GM20431 (cell line): ENCODE measurements around the gene CCT8.
"Not testable (repeated sequence)": the region's sequence is repeated elsewhere in the genome, so short reads cannot be mapped to it uniquely, and the experiment has no call there.

Experiments
- in situ Hi-C: fragments of 300-500 bp; cut with MseI, MboI; formaldehyde crosslinking; loops from one replicate; pipeline ENCODE4 v1.15.0; 2020; ENCODE audit warnings: low sequenced_read_pairs; ENCODE audit not compliant: unreplicated experiment

The CCT8 gene

DNA sequence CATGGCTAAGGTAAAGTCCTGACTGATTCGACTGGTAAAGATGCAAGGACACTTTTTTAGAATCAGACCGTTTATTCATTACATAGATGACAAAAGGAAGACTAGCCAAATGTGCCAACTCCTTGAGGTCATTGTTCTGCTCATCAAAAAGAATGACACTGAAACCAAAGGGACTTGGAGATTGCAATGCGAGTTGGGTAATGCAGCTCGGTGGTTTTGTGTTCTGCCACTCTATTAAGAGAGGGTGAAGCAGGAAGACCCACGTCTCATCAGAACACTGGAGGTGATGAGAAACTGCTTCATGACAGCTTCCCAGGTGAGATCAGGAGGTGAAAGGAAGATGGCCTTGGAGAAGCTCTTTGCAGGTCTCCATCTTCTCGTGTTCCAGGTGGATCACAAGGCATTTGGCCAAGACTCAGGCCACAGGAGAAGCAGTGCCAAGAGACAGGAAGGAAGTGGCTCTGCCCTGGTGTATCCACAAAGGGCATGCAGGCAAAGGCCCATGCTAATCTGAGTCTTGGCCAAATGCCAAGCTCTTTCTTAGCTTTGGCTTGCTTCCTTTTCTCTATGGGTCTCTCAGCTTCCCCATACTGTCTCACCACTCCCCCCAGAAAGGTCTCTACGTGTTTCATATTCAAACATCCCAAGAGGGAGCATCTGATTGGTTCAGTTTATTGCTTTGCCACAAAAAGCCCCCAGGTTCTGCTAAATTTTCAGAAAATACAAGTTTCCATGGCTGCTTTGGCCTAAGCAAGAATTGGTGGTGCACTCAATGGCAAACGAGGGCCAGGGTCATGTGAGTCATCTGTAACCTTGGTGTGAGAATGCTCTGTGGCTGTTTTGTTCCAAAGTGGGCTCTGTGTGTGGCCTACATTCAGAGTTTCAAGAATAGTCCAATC, 5.7 kb upstream of the CCT8 start:
- in situ Hi-C loops: no loop called here

GRCh38 chr21:29077651-29078090, 4.2 kb upstream of the CCT8 start:
- in situ Hi-C loops: no loop called here

- in situ Hi-C loops: not testable (repeated sequence)
These were observed 3.5 kb upstream of the CCT8 start for GRCh38 chr21:29076731-29077640.

DNA sequence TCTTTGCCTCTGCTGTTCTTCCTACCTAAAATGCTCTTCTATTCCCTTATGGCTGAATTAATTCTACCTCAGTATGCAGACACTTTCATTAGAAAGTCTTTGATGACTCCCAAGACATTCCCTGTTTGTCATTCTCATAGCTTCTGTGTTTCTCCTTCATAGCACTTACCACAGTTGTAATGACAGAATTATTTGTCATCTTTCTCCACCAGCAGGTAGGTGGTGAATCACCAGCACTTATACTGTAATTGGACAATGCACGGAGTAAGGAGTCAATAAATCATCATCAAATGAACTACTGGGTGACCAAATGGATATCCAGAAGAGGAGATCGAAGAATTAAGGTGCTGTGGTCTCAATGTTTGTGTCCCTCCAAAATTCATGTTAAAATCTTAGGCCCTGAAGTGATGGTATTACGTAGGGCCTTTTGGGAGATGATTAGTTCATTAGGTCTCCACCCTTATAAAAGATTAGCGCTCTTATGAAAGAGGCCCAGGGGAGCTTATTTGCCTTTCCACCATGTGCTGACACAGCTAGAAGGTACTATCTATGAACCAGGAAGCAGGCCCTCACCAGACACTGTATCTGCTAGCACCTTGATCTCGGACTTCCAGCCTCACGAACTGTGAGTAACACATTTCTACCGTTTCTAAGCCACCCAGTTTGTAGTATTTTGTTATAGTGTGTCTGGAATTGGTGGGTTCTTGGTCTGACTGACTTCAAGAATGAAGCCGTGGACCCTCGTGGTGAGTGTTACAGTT, 2.4 kb upstream of the CCT8 start:
- in situ Hi-C loops: no loop called here

- in situ Hi-C loops: no loop called here
These were observed 1.3 kb upstream of the CCT8 start for GRCh38 chr21:29074783-29075182.

- in situ Hi-C loops: no loop called here
These were observed 544 bp upstream of the CCT8 start for GRCh38 chr21:29074007-29074376.

DNA sequence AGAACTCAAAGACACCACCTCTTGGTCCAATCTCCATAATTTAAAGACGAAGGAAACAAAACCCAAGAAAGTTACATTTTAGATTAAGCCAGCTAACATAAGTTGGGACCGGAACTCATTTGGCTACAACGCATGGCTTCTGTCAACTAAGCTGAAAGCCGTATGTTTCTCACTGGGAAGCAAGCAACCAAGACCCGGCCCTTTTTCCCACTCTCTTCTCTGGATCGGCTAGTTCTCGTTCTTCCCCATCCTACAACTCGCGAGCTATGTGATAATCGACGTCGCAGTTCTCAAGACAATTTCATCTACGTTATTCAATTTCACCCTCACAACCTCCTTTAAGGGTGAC, 601 bp downstream of the CCT8 start:
- in situ Hi-C loops: no loop called here

DNA sequence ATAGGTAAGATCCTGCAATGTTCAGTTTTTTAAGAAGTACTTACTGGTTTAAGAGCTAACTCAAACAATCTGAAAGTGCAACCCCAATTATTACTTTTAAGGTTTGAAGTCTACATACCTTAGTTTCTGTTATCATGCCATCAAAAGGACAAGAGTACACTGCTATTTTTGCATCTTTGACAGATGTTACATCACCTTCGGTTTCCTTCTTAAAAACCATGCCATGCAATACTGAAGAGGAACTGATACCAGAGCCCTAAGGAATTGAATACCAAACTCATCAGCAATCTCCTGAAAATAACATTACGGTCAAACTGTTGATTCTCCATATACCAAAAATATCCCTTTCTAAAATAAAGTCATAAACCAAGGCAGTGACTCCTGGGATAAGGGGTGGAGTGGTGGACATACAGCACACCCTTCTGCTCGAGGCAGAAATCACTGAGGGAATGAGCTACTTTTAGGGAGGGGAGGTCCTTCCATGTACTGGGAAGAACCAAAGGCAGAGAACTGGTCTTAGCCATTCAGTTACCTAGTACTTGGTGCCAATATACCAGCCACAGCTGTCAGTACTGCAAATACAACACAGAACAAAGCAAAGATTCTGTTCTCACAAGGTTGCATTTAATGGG, 8.5 kb downstream of the CCT8 start:
- in situ Hi-C loops: no loop called here

- in situ Hi-C loops: no loop called here
These were observed 16.9 kb downstream of the CCT8 start for GRCh38 chr21:29056538-29057050.

DNA sequence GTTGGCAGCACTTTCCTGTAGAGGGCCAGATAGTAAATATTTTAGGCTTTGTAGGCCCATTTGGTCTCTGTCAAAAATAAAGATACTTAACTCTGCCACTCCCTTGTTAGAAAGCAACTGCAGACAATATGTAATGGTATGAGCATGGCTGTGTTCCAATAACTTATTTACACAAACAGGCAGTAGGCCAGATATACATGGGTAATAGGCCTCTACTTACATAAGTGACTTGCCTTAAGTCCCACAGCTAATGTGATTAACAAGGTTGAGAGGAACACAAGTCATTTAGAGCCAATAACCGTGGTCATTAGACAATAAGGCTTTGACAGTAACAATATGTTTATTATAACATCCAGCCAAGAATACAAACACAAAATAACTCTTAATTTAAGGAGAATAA, 17.4 kb downstream of the CCT8 start:
- in situ Hi-C loops: no loop called here

- in situ Hi-C loops: no loop called here
These were observed 18.4 kb downstream of the CCT8 start for GRCh38 chr21:29055080-29055479.

GRCh38 chr21:29053656-29054055, 19.8 kb downstream of the CCT8 start:
- in situ Hi-C loops: no loop called here

DNA sequence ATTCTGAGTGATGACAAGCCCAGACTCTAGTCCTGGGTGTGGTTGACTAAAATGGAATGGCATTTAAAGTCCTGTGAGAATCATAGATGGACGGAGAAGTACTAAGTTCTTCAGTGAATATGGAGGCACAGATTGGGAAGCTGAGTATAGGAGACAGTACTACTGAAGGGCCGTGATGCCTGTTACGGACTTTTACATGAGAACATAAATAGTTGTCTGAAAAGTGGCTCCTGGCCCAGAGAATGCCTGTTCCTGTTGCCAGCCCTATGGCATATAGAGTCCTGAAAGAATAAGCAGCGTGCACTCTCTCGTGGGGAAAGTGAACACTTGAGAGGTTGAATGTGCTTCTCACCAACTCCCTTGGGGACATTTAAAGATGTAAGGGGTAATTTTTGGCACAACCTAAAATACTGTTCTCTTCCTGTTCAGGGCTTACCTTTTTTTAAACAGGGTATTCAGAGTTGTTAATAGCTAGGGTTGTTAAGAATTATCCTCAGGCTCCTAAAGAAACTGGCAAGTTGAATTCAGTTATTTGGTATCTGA, 20.4 kb downstream of the CCT8 start:
- in situ Hi-C loops: no loop called here

GRCh38 chr21:29052224-29052623, 21.2 kb downstream of the CCT8 start:
- in situ Hi-C loops: no loop called here

- in situ Hi-C loops: no loop called here
These were observed 38.8 kb downstream of the CCT8 start for GRCh38 chr21:29034678-29035077.

DNA sequence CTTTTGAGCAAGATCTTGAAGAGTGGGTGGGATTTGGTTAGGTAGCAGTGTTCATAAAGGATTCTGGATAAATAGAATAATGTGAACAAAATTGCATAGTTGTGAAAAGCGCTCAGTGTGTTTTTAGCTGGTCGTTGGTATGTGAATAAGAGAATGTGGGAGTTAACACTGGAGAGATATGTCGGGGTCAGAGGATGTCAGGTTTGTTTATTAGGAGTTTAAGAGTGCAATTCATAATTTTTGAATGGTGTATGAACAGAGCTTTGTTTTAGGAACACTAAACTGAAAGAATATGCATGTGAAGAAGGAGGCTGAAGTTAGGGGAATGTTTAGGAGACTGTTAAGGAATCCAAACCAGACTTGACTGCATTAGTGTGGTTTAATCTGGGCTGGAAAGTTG, 39.6 kb downstream of the CCT8 start:
- in situ Hi-C loops: no loop called here

DNA sequence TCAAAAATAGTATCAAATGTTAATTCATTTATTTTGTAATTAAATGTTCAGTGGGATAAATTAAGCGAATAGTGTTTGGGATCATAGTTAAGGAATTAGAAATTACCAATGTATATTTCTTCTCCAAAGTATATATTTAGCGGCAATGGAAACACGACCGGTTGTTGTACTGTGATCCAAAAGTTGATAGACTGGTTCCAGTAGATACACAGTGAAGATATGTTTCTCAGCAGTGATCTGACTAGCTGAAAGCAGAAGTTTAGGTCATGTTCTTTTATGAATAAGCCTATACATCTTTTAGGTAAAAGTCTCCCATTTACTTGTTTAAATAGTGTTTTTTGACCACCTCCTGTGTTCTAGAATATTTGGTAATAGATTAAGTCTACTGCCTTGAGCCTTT, 40.1 kb downstream of the CCT8 start:
- in situ Hi-C loops: no loop called here

DNA sequence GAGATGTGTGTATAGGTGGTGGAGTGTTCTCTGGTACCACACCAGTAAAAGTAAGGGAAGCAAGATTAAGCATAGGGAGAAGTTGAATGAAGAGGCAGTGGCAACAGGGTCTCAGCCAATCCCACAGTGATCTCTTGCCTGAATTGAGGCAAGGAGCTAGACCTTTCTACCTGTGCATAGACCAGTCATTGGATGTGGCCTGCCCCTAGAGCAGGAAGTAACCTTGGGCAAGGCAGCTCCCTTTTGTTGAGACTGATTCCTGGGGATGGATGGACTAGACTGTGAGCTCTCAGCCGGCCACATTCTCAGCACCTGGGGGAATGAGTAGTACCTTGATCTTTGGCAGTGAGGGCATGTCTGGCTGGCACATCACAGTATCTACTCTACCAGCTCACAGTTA, 42.5 kb downstream of the CCT8 start:
- in situ Hi-C loops: no loop called here

DNA sequence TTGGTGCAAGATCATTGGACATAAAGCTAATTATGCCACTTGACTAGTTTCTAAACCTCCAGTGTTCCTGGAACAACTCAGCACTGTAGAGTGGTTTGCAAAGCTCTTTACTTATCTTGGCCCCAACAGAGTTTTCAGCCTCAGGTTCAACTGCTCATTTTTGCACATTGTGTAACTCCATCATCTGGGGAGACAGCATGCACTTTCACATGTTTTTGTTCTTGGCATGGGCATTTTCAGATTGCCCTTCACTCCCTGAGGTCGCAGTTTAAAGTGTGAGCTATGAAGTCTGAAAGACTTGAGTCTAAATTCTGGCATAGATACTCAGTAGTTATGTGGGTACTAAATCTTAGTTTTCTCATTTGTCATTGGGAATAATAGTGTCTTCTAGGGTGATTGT, 43.9 kb downstream of the CCT8 start:
- in situ Hi-C loops: no loop called here

- in situ Hi-C loops: no loop called here
These were observed 48.1 kb downstream of the CCT8 start for GRCh38 chr21:29025328-29025713.
